ENCODE results near the gene DNAJB8.

The DNAJB8 gene

GRCh38 chr3:128464188-128464587 lies 2.5 kb downstream of the DNAJB8 start:
- DNase-seq (ENCODE audit: low read depth in 2 of 2): no peak

- DNase-seq (ENCODE audit: low read depth in 2 of 2): no peak
Observed at GRCh38 chr3:128463771-128464170, 2.9 kb downstream of the DNAJB8 start.

GRCh38 chr3:128463354-128463753 lies 3.3 kb downstream of the DNAJB8 start:
- DNase-seq (ENCODE audit: low read depth in 2 of 2): no peak

- DNase-seq (ENCODE audit: low read depth in 2 of 2): no peak
Observed at GRCh38 chr3:128462931-128463330, 3.8 kb downstream of the DNAJB8 start.

- no peak for DNase-seq (ENCODE audit: low read depth in 2 of 2)
Observed at GRCh38 chr3:128462341-128462910, 4.3 kb downstream of the DNAJB8 start.

- DNase-seq (ENCODE audit: low read depth in 2 of 2): no peak
Observed at GRCh38 chr3:128461731-128462130, 5.0 kb downstream of the DNAJB8 start.

- DNase-seq (ENCODE audit: low read depth in 2 of 2): no peak
Observed at GRCh38 chr3:128459461-128459820, 7.2 kb downstream of the DNAJB8 start.

- no peak for DNase-seq (ENCODE audit: low read depth in 2 of 2)
Observed at GRCh38 chr3:128458746-128459460, 7.8 kb downstream of the DNAJB8 start.

GRCh38 chr3:128457937-128458336 lies 8.8 kb downstream of the DNAJB8 start:
- no peak for DNase-seq (ENCODE audit: low read depth in 2 of 2)

GRCh38 chr3:128456776-128457715 lies 9.6 kb downstream of the DNAJB8 start:
- DNase-seq (ENCODE audit: low read depth in 2 of 2): no peak

GRCh38 chr3:128455786-128456748 lies 10.6 kb downstream of the DNAJB8 start:
- no peak for DNase-seq (ENCODE audit: low read depth in 2 of 2)

GRCh38 chr3:128455116-128455515 lies 11.6 kb downstream of the DNAJB8 start:
- DNase-seq (ENCODE audit: low read depth in 2 of 2): no peak

GRCh38 chr3:128454310-128454618 lies 12.4 kb downstream of the DNAJB8 start:
- DNase-seq (ENCODE audit: low read depth in 2 of 2): no peak

GRCh38 chr3:128453501-128454309 lies 13.0 kb downstream of the DNAJB8 start:
- no peak for DNase-seq (ENCODE audit: low read depth in 2 of 2)

GRCh38 chr3:128452678-128453275 lies 13.9 kb downstream of the DNAJB8 start:
- DNase-seq (ENCODE audit: low read depth in 2 of 2): no peak

- no peak for DNase-seq (ENCODE audit: low read depth in 2 of 2)
Observed at GRCh38 chr3:128452120-128452519, 14.6 kb downstream of the DNAJB8 start.

- no peak for DNase-seq (ENCODE audit: low read depth in 2 of 2)
Observed at GRCh38 chr3:128449111-128449638, 17.5 kb downstream of the DNAJB8 start.

- no peak for DNase-seq (ENCODE audit: low read depth in 2 of 2)
Observed at GRCh38 chr3:128448491-128448890, 18.2 kb downstream of the DNAJB8 start.

GRCh38 chr3:128447561-128448013 lies 19.1 kb downstream of the DNAJB8 start:
- DNase-seq (ENCODE audit: low read depth in 2 of 2): no peak

- no peak for DNase-seq (ENCODE audit: low read depth in 2 of 2)
Observed at GRCh38 chr3:128446821-128447220, 19.9 kb downstream of the DNAJB8 start.
